ENCODE measurements around the gene LMCD1. TPM values are rescaled to one million over a fixed set of nuclear protein-coding genes. Genes with fewer than 3 reads are reported as not detected.

Gene LMCD1
- polyA plus RNA-seq, 3 donors = 0.09 to 0.51 TPM; not detected in 1

- H3K27me3 Mint-ChIP-seq (ENCODE audit: low read depth in 3 of 3) = peaks cover 0 to 3% (median 3%) of the 10 kb centered on the region in 3 donors
- Histone ChIP-seq H3K9ac (ENCODE audit: insufficient read depth, low read length, poor library complexity, severe bottlenecking) (no peak overlapping the region), H2AFZ (ENCODE audit: insufficient read depth, low read depth, low read length, poor library complexity, severe bottlenecking) (no peak overlapping the region), H3K27ac (ENCODE audit: low read depth in 1 of 2, low read length in 2 of 2) (no peak overlapping the region), H3K36me3 (replicated peaks in 1 of 2; ENCODE audit: control insufficient read depth in 1 of 2, insufficient read depth in 2 of 2, low read length in 2 of 2) (no peaks in the 10 kb centered on the region), H3K4me3 (replicated peaks in 1 of 3; ENCODE audit: low read depth in 2 of 3, low read length in 3 of 3) (no peak overlapping the region), H3K4me2 (replicated peaks; ENCODE audit: extremely low read depth, low read length, poor library complexity, severe bottlenecking) (no peak overlapping the region), H4K20me1 (ENCODE audit: insufficient read depth, low read length) (no peaks in the 10 kb centered on the region), H3K79me2 (ENCODE audit: insufficient read depth, low read length) (no peaks in the 10 kb centered on the region), H3K9me3 (replicated peaks in 1 of 2; ENCODE audit: control insufficient read depth in 1 of 2, insufficient read depth in 1 of 2, low read length in 2 of 2) (no peaks in the 10 kb centered on the region), H3K4me1 (ENCODE audit: control insufficient read depth in 1 of 2, insufficient read depth in 2 of 2, low read length in 2 of 2) (no peaks in the 10 kb centered on the region), H3K27me3 (ENCODE audit: control insufficient read depth in 2 of 2, insufficient read depth in 2 of 2, low read length in 2 of 2) (no peaks in the 10 kb centered on the region)
- WGBS (ENCODE audit: insufficient coverage) = no CpG with 5 or more reads among the region's 2 CpGs
- intact Hi-C loops (cut with micrococcal nuclease) = no loop called here
- no peak for DNase-seq
- no peak overlapping the region for H3K27ac Mint-ChIP-seq
- no peak for TF ChIP-seq CTCF (IDR thresholded peaks at IDR 0.05)
- no peak overlapping the region for H3K4me3 Mint-ChIP-seq
- no peaks in the 10 kb centered on the region for H3K4me1 Mint-ChIP-seq
- no peaks in the 10 kb centered on the region for H3K36me3 Mint-ChIP-seq
- H3K9me3 Mint-ChIP-seq = peaks cover 0 to 8% (median 3%) of the 10 kb centered on the region in 7 donors
These were observed 43.4 kb upstream of the LMCD1 start for GRCh38 chr3:8458238-8458661.

- H3K9me3 Mint-ChIP-seq = peaks cover 0 to 8% (median 4%) of the 10 kb centered on the region in 7 donors
- H3K27me3 Mint-ChIP-seq (ENCODE audit: low read depth in 3 of 3) = peaks cover 2 to 3% (median 3%) of the 10 kb centered on the region in 3 donors
- H3K27ac ChIP-seq (ENCODE audit: low read depth in 1 of 2, low read length in 2 of 2) = no peak overlapping the region
- no peak overlapping the region for H3K4me2 ChIP-seq (replicated peaks; ENCODE audit: extremely low read depth, low read length, poor library complexity, severe bottlenecking)
- H3K4me3 ChIP-seq (replicated peaks in 1 of 3; ENCODE audit: low read depth in 2 of 3, low read length in 3 of 3) = no peak overlapping the region
- no peak overlapping the region for H3K9ac ChIP-seq (ENCODE audit: insufficient read depth, low read length, poor library complexity, severe bottlenecking)
- no peak overlapping the region for H3K4me3 Mint-ChIP-seq
- no peak overlapping the region for H3K27ac Mint-ChIP-seq
- no peak overlapping the region for H2AFZ ChIP-seq (ENCODE audit: insufficient read depth, low read depth, low read length, poor library complexity, severe bottlenecking)
- no peaks in the 10 kb centered on the region for H3K4me1 Mint-ChIP-seq
- no peaks in the 10 kb centered on the region for H3K9me3 ChIP-seq (replicated peaks in 1 of 2; ENCODE audit: control insufficient read depth in 1 of 2, insufficient read depth in 1 of 2, low read length in 2 of 2)
- H3K4me1 ChIP-seq (ENCODE audit: control insufficient read depth in 1 of 2, insufficient read depth in 2 of 2, low read length in 2 of 2) = no peaks in the 10 kb centered on the region
- DNase-seq = no peak
- intact Hi-C loops (cut with micrococcal nuclease) = no loop called here
- TF ChIP-seq CTCF (IDR thresholded peaks at IDR 0.05) = no peak
- H3K79me2 ChIP-seq (ENCODE audit: insufficient read depth, low read length) = no peaks in the 10 kb centered on the region
- no peaks in the 10 kb centered on the region for H3K36me3 ChIP-seq (replicated peaks in 1 of 2; ENCODE audit: control insufficient read depth in 1 of 2, insufficient read depth in 2 of 2, low read length in 2 of 2)
- 96% methylated on average over 5 of the region's 6 CpGs for WGBS (ENCODE audit: insufficient coverage)
- H4K20me1 ChIP-seq (ENCODE audit: insufficient read depth, low read length) = no peaks in the 10 kb centered on the region
- H3K27me3 ChIP-seq (ENCODE audit: control insufficient read depth in 2 of 2, insufficient read depth in 2 of 2, low read length in 2 of 2) = no peaks in the 10 kb centered on the region
- no peaks in the 10 kb centered on the region for H3K36me3 Mint-ChIP-seq
These were observed 42.9 kb upstream of the LMCD1 start for GRCh38 chr3:8458711-8459110.

Data from CD14-positive monocyte (primary cell).